HL-60 (cell line): ENCODE data around the gene IYD.
"Not testable (repeated sequence)": the region's sequence is repeated elsewhere in the genome, so short reads cannot be mapped to it uniquely, and the experiment has no call there.

Experiments used
- DNase-seq, 2 experiments: peaks; one replicate each; pipeline ENCODE4 v3.0.0-alpha.2; 2010 to 2020; ENCODE audit warnings: low read depth in 1 of 2, low spot score in 1 of 2
- H3K27ac ChIP-seq: fragments of 250-450 bp; sonication (Bioruptor Pico); replicated peaks from 2 replicates; pipeline ENCODE4 v1.5.1; 2020; ENCODE audit warnings: mild to moderate bottlenecking, moderate library complexity
- H3K27me3 ChIP-seq: fragments of 250-450 bp; sonication (Bioruptor Pico); 2 replicates; pipeline ENCODE4 v1.5.1; 2021; ENCODE audit warnings: mild to moderate bottlenecking, moderate library complexity; ENCODE audit not compliant: insufficient read depth, poor library complexity, severe bottlenecking
- H3K4me3 ChIP-seq: replicated peaks from 2 replicates; pipeline ENCODE4 v1.5.1; 2011; ENCODE audit warnings: mild to moderate bottlenecking, control low read depth, low read length; ENCODE audit not compliant: insufficient read depth
- GABPA ChIP-seq: IDR thresholded peaks from 2 replicates; pipeline ENCODE4 v1.6.1; 2012; ENCODE audit warnings: low read depth
- POLR2AphosphoS5 ChIP-seq: IDR thresholded peaks from 2 replicates; pipeline ENCODE4 v1.6.1; 2012; ENCODE audit warnings: low read depth
- SPI1 ChIP-seq: IDR thresholded peaks from 2 replicates; pipeline ENCODE4 v1.6.1; 2012; ENCODE audit warnings: low read depth, mild to moderate bottlenecking, borderline replicate concordance
- TF ChIP-seq, protein P1 (sequence below): IDR thresholded peaks from 2 replicates; pipeline ENCODE4 v1.6.1; 2012; ENCODE audit warnings: low read depth; ENCODE audit not compliant: insufficient replicate concordance
- TF ChIP-seq, protein P2 (sequence below): IDR thresholded peaks from one replicate; pipeline ENCODE4 v1.5.1; 2011; ENCODE audit warnings: low read length, control low read depth, inconsistent platforms; ENCODE audit not compliant: insufficient read depth

The IYD gene

DNA sequence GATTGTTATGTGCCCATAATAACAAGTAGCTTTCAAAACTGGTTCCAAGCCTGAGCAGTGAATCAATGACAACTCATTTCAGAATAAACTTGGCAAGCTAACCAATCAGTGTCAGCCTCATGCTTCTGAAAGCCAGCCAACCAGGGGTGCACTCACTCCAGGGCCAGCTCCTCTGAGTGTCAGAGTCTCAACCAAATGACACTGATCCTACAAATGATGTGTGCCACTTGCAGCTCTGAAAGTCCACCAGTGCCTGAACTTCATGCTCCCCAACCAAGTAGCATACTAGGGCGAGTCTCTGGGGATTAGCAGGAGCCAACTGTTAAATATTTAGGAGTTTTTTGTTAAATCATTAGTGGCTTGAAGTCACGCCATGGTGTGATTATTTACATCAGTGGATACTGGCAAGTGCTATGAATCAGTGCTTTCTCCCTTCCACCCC is 4.5 kb downstream of the IYD start:
- DNase-seq = no peak
- Histone ChIP-seq H3K27me3 (peaks cover 6% of the 10 kb centered on the region), H3K27ac (no peak overlapping the region), H3K4me3 (no peak overlapping the region)
- no peak for TF ChIP-seq GABPA
- TF ChIP-seq, protein P1, sequence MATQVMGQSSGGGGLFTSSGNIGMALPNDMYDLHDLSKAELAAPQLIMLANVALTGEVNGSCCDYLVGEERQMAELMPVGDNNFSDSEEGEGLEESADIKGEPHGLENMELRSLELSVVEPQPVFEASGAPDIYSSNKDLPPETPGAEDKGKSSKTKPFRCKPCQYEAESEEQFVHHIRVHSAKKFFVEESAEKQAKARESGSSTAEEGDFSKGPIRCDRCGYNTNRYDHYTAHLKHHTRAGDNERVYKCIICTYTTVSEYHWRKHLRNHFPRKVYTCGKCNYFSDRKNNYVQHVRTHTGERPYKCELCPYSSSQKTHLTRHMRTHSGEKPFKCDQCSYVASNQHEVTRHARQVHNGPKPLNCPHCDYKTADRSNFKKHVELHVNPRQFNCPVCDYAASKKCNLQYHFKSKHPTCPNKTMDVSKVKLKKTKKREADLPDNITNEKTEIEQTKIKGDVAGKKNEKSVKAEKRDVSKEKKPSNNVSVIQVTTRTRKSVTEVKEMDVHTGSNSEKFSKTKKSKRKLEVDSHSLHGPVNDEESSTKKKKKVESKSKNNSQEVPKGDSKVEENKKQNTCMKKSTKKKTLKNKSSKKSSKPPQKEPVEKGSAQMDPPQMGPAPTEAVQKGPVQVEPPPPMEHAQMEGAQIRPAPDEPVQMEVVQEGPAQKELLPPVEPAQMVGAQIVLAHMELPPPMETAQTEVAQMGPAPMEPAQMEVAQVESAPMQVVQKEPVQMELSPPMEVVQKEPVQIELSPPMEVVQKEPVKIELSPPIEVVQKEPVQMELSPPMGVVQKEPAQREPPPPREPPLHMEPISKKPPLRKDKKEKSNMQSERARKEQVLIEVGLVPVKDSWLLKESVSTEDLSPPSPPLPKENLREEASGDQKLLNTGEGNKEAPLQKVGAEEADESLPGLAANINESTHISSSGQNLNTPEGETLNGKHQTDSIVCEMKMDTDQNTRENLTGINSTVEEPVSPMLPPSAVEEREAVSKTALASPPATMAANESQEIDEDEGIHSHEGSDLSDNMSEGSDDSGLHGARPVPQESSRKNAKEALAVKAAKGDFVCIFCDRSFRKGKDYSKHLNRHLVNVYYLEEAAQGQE = no peak
- TF ChIP-seq POLR2AphosphoS5 = no peak
- TF ChIP-seq SPI1 = no peak

DNA sequence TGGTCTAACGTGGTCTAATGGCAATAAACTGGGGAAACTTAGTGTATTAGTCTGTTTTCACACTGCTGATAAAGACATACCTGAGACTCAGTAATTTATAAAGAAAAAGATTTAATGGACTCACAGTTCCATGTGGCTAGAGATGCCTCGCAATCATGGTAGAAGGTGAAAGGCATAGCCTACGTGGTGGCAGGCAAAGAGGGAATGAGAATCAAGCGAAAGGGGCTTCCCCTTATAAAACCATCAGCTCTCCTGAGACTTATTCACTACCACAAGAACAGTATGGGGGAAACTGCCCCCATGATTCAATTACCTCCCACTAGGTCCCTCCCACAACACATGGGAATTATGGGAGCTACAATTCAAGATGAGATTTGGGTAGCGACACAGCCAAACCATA is 5.5 kb downstream of the IYD start:
- H3K27me3 ChIP-seq, H3K27ac ChIP-seq, H3K4me3 ChIP-seq, DNase-seq: not testable (repeated sequence)

DNA sequence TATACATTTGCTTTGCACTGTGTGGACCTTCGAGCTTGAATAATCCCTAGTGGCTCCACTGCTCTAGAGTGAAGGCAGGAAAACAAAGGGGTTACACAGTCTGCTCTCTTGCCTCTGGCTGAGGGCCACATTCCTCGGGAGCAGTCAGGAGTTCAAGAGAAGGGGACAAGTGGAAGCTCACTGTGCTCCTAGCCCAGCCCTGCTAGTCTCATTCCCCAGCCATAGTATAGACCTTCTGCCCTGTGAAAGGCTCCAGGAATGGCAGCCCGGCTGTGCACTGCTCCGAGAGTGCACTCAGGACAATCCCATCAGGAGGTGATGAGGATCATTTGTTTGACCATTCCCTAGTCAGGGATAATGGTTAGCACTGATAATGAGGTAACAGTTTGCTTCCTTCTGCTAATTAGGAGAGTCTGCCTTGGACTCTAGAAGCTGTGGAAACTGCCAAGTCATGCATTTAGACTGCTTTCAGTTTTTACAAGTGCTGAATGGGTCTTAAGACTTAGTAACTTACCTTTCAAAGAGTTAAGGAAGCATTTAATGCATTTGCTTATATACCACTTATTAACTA is 8.5 kb downstream of the IYD start:
- H3K27me3 ChIP-seq = peaks cover 6% of the 10 kb centered on the region
- TF ChIP-seq, protein P1 = no peak
- TF ChIP-seq POLR2AphosphoS5 = no peak
- no peak for TF ChIP-seq GABPA
- TF ChIP-seq SPI1 = no peak
- no peak for DNase-seq
- no peak overlapping the region for H3K4me3 ChIP-seq
- no peak overlapping the region for H3K27ac ChIP-seq

DNA sequence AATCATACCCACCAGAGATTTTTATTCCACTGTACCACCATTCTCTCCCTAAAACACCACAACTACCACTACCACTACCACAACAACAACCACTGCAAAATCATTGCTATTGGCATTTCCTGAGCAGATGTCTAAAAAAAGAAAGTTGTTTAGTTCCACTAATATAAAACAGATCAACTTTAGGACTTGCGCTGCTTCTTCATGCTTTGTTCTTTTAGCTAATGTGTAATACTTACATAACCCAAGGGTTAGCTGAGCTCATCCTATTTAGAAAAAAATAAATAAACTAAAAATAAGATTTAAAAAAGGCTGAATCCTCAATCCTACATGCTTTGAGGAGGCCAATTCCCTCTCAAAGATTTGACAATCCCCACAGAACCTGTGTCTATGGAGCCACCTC is 11.4 kb downstream of the IYD start:
- Histone ChIP-seq H3K4me3 (no peak overlapping the region), H3K27ac (no peak overlapping the region), H3K27me3 (peaks cover 6% of the 10 kb centered on the region)
- TF ChIP-seq POLR2AphosphoS5 (no peak), GABPA (no peak)
- TF ChIP-seq, protein P1 = no peak
- no peak for DNase-seq

DNA sequence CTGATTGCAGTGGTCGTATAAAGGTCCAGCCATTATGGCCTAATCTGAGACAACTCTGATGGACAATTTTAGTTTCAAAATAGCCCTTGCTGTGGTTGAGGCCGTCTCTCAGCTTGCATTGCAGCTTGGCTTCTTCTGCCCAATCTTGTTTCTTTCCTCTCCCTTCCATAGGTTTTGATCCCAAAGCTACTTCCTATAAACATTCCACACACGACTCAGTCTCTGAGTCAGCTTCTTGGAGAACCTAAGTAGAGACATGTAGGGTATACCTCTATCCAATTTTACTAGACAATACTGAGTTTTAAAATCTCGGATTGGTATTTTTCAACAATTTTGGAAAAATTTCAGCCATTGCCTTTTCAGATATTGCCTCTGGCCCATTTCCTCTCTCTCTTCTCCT is 13.4 kb downstream of the IYD start:
- Histone ChIP-seq H3K4me3 (no peak overlapping the region), H3K27ac (no peak overlapping the region), H3K27me3 (no peaks in the 10 kb centered on the region)
- no peak for DNase-seq
- no peak for TF ChIP-seq GABPA
- no peak for TF ChIP-seq POLR2AphosphoS5
- TF ChIP-seq, protein P2, sequence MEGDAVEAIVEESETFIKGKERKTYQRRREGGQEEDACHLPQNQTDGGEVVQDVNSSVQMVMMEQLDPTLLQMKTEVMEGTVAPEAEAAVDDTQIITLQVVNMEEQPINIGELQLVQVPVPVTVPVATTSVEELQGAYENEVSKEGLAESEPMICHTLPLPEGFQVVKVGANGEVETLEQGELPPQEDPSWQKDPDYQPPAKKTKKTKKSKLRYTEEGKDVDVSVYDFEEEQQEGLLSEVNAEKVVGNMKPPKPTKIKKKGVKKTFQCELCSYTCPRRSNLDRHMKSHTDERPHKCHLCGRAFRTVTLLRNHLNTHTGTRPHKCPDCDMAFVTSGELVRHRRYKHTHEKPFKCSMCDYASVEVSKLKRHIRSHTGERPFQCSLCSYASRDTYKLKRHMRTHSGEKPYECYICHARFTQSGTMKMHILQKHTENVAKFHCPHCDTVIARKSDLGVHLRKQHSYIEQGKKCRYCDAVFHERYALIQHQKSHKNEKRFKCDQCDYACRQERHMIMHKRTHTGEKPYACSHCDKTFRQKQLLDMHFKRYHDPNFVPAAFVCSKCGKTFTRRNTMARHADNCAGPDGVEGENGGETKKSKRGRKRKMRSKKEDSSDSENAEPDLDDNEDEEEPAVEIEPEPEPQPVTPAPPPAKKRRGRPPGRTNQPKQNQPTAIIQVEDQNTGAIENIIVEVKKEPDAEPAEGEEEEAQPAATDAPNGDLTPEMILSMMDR = no peak
